ENCODE measurements around the gene ZFAND2B.

Gene ZFAND2B

DNA sequence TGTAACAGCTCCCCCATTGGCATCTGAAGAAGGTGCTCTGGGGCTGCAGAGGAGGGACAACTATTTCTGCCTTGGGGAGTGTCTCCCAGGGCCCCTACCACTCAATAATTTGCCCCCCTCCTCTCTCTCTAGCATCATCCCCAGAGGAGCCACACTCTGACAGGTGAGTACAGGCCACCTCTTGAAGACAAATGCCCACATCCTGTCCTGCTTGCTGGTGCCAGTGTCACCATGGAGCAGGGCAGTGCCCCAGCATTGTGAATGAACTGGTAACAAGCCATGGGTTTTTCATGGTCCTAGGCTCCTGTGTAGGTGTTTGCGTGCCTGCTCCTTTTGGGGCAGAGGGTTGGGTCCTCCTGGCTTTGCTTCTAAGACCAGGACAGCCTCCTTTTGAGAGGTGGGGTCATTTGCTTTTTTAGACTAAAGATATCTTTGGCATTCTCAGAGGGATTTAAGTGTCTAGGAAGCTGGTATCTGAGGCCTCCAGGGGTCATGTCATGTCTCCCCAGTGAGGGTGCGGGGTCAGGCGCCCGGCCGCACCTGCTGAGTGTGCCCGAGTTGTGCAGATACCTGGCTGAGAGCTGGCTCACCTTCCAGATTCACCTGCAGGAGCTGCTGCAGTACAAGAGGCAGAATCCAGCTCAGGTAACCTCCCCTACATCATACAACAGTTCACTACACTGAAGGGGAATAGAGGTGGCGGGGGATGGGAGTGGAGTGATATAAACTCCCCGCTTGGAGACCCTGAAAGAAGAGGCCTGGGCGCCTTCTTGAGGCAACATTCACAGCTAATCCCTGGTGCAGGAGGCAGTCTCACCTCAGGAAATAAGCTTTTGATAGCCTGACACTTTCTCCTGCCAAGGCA is 26.7 kb upstream of the ZFAND2B start:
- no peak overlapping the region for H3K4me3 ChIP-seq (replicated peaks in 1 of 2; ENCODE audit: low read depth in 2 of 2, low read length in 2 of 2)
- no peak for DNase-seq (ENCODE audit: low read depth in 2 of 2)
- TF ChIP-seq, protein P1, sequence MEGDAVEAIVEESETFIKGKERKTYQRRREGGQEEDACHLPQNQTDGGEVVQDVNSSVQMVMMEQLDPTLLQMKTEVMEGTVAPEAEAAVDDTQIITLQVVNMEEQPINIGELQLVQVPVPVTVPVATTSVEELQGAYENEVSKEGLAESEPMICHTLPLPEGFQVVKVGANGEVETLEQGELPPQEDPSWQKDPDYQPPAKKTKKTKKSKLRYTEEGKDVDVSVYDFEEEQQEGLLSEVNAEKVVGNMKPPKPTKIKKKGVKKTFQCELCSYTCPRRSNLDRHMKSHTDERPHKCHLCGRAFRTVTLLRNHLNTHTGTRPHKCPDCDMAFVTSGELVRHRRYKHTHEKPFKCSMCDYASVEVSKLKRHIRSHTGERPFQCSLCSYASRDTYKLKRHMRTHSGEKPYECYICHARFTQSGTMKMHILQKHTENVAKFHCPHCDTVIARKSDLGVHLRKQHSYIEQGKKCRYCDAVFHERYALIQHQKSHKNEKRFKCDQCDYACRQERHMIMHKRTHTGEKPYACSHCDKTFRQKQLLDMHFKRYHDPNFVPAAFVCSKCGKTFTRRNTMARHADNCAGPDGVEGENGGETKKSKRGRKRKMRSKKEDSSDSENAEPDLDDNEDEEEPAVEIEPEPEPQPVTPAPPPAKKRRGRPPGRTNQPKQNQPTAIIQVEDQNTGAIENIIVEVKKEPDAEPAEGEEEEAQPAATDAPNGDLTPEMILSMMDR (IDR thresholded peaks at IDR 0.05; ENCODE audit: low read depth, low read length), result no peak

- TF ChIP-seq, protein P1 (IDR thresholded peaks at IDR 0.05; ENCODE audit: low read depth, low read length), result no peak
- no peak for DNase-seq (ENCODE audit: low read depth in 2 of 2)
These were observed 25.6 kb upstream of the ZFAND2B start for GRCh38 chr2:219180961-219181360.

DNA sequence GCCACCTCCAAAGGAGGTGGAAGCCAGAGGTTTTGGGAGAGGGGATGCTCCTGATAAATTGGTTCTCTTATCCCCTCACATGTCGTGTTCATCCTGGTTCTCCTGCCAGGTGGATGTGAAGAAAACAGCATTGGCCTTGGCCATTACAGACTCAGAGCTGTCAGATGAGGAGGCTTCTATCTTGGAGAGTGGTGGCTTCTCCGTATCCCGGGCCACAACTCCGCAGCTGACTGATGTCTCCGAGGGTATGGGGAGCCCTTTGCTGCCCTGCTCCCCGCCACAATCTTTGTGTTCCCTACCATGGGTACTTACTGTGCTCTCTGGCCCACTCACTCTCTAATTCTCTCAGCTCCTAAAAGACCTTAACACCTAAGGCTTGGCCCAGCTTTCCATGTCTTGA is 25.1 kb upstream of the ZFAND2B start:
- no peak overlapping the region for H3K4me3 ChIP-seq (replicated peaks in 1 of 2; ENCODE audit: low read depth in 2 of 2, low read length in 2 of 2)
- no peak for DNase-seq (ENCODE audit: low read depth in 2 of 2)
- TF ChIP-seq, protein P1 (IDR thresholded peaks at IDR 0.05; ENCODE audit: low read depth, low read length), result no peak

More at GRCh38 chr2:219180961-219181360, 25.6 kb upstream of the ZFAND2B start:
- no peak overlapping the region for H3K4me3 ChIP-seq (replicated peaks in 1 of 2; ENCODE audit: low read depth in 2 of 2, low read length in 2 of 2)

- TF ChIP-seq, protein P1 (IDR thresholded peaks at IDR 0.05; ENCODE audit: low read depth, low read length), result no peak
- H3K4me3 ChIP-seq (replicated peaks in 1 of 2; ENCODE audit: low read depth in 2 of 2, low read length in 2 of 2), result no peak overlapping the region
- DNase-seq (ENCODE audit: low read depth in 2 of 2), result no peak
These were observed 24.0 kb upstream of the ZFAND2B start for GRCh38 chr2:219182331-219183150.

GRCh38 chr2:219183151-219183772 is 23.3 kb upstream of the ZFAND2B start:
- TF ChIP-seq, protein P1 (IDR thresholded peaks at IDR 0.05; ENCODE audit: low read depth, low read length), result no peak
- H3K4me3 ChIP-seq (replicated peaks in 1 of 2; ENCODE audit: low read depth in 2 of 2, low read length in 2 of 2), result no peak overlapping the region
- DNase-seq (ENCODE audit: low read depth in 2 of 2), result no peak

- no peak for DNase-seq (ENCODE audit: low read depth in 2 of 2)
- TF ChIP-seq, protein P1 (IDR thresholded peaks at IDR 0.05; ENCODE audit: low read depth, low read length), result no peak
- H3K4me3 ChIP-seq (replicated peaks in 1 of 2; ENCODE audit: low read depth in 2 of 2, low read length in 2 of 2), result no peak overlapping the region
These were observed 22.5 kb upstream of the ZFAND2B start for GRCh38 chr2:219184121-219184520.
